Upper lobe of left lung (tissue), 6 donors: Measurements from ENCODE around the gene MTARC2. TPM values are rescaled to one million over a fixed set of nuclear protein-coding genes. Genes with fewer than 3 reads are reported as not detected.
"Not testable (repeated sequence)": the region's sequence is repeated elsewhere in the genome, so short reads cannot be mapped to it uniquely, and the experiment has no call there.

Experiments used
- ATAC-seq, 2 donors: fragments of 200-7000 bp; cut with Tn5 transposase; one replicate each; pipeline ENCODE4 v1.9.1; 2022; ENCODE audit warnings: mild to moderate bottlenecking in 2 of 2, moderate library complexity in 2 of 2; ENCODE audit not compliant: low FRiP score in 2 of 2
- DNase-seq, 2 donors: peaks; one replicate each; pipeline ENCODE4 v3.0.0-alpha.2; 2019 to 2020
- H3K27ac ChIP-seq, 4 donors: fragments of 200-600 bp; sonication (generic); one replicate each; pipeline ENCODE4 v1.5.1; 2016 to 2019
- H3K27me3 ChIP-seq, 4 donors: fragments of 200-600 bp; sonication (generic); one replicate each; pipeline ENCODE4 v1.5.1; 2017 to 2019
- H3K36me3 ChIP-seq, 4 donors: fragments of 200-600 bp; sonication (generic); one replicate each; pipeline ENCODE4 v1.5.1; 2016 to 2019
- H3K4me1 ChIP-seq, 4 donors: fragments of 200-600 bp; sonication (generic); one replicate each; pipeline ENCODE4 v1.5.1; 2018 to 2019
- H3K4me3 ChIP-seq, 4 donors: fragments of 200-600 bp; sonication (generic); one replicate each; pipeline ENCODE4 v1.5.1; 2017 to 2019; ENCODE audit warnings: mild to moderate bottlenecking in 2 of 4, moderate library complexity in 1 of 4
- H3K9me3 ChIP-seq, 4 donors: fragments of 200-600 bp; sonication (generic); one replicate each; pipeline ENCODE4 v1.5.1; 2018 to 2019
- CTCF ChIP-seq, 6 experiments: fragments of 450-650 bp in 4 of 6; fragments of 200-600 bp in 2 of 6; sonication (generic) in 2 of 6; IDR thresholded peaks; one replicate each; pipeline ENCODE4 v1.5.1; 2016 to 2019; ENCODE audit warnings: antibody characterized with exemption in 6 of 6
- EP300 ChIP-seq, 4 donors: sonication (generic); formaldehyde crosslinking; IDR thresholded peaks; one replicate each; pipeline ENCODE4 v1.5.1; 2017; ENCODE audit warnings: antibody characterized with exemption in 4 of 4, control low read depth in 2 of 4
- POLR2A ChIP-seq, 4 donors: fragments of 450-650 bp; IDR thresholded peaks; one replicate each; pipeline ENCODE4 v1.5.1; 2016 to 2017; ENCODE audit warnings: antibody characterized with exemption in 4 of 4, mild to moderate bottlenecking in 2 of 4
- POLR2AphosphoS5 ChIP-seq, 2 donors: sonication (generic); formaldehyde crosslinking; IDR thresholded peaks; one replicate each; pipeline ENCODE4 v1.5.1; 2017; ENCODE audit warnings: antibody characterized with exemption in 2 of 2
- whole genome bisulfite sequencing, 2 donors: methylation state at CpG; one replicate each; pipeline ENCODE4 v1.1.5; 2017 to 2018; 5-methylcytosine and 5-hydroxymethylcytosine counted together
- total RNA-seq, 6 donors: library from RNA; depleted of rRNA in 4 of 6; stranded (reverse); fragments of >200 nt in 4 of 6; gene quantifications; one replicate each; pipeline versions ENCODE4 v1.1.0 to v1.2.1, GENCODE V29; 2016 to 2021
- donor health status: DM: no; HTN: no; CAD: no; lungs with moderate emphysema.
- donor health status: DM: no; HTN: yes; CAD: no; lungs with severe emphysema.

MTARC2 gene
- total RNA-seq, 6 donors from 2014 or later, result 44.2 to 125 (median 62.0) TPM

- Histone ChIP-seq H3K27ac (peak overlapping the region; percentile 7 to 60 (median 44)), H3K9me3 (no peaks in the 10 kb centered on the region), H3K4me3 (no peak overlapping the region), H3K27me3 (no peaks in the 10 kb centered on the region), H3K4me1 (peaks cover 18 to 25% (median 19%) of the 10 kb centered on the region in 4 donors), H3K36me3 (no peaks in the 10 kb centered on the region)
- TF ChIP-seq CTCF (IDR thresholded peaks at IDR 0.05) (no peak), POLR2AphosphoS5 (IDR thresholded peaks at IDR 0.05) (peak in 1 of 2 donors; percentile 16), EP300 (IDR thresholded peaks at IDR 0.05) (peak in 1 of 4 donors; percentile 62)
- 65 to 71% methylated on average over 11 of the region's 11 CpGs for WGBS, 2 donors
- ATAC-seq (peak; percentile 44 to 84), DNase-seq (no peak)
These were observed 13.4 kb upstream of the MTARC2 start for GRCh38 chr1:220734571-220735326.

GRCh38 chr1:220736283-220736682 is 11.8 kb upstream of the MTARC2 start:
- not testable (repeated sequence) for H3K27ac ChIP-seq, ATAC-seq, H3K27me3 ChIP-seq, H3K36me3 ChIP-seq, H3K9me3 ChIP-seq, H3K4me3 ChIP-seq, DNase-seq
- 95 to 98% methylated on average over 7 of the region's 7 CpGs for WGBS, 2 donors
- H3K4me1 ChIP-seq, result peaks cover 18 to 25% (median 19%) of the 10 kb centered on the region in 4 donors

- ATAC-seq, result no peak
- no peaks in the 10 kb centered on the region for H3K36me3 ChIP-seq
- H3K9me3 ChIP-seq, result no peaks in the 10 kb centered on the region
- TF ChIP-seq CTCF (IDR thresholded peaks at IDR 0.05) (no peak), POLR2AphosphoS5 (IDR thresholded peaks at IDR 0.05) (no peak), POLR2A (IDR thresholded peaks at IDR 0.05) (no peak), EP300 (IDR thresholded peaks at IDR 0.05) (no peak)
- WGBS, 2 donors, result 77 to 91% methylated on average over 2 of the region's 2 CpGs
- no peak overlapping the region for H3K27ac ChIP-seq
- no peaks in the 10 kb centered on the region for H3K4me1 ChIP-seq
- DNase-seq, result no peak
- no peaks in the 10 kb centered on the region for H3K27me3 ChIP-seq
- H3K4me3 ChIP-seq, result no peak overlapping the region
These were observed 6.8 kb upstream of the MTARC2 start for GRCh38 chr1:220741349-220741748.

GRCh38 chr1:220741825-220742224 is 6.3 kb upstream of the MTARC2 start:
- Histone ChIP-seq H3K36me3 (no peaks in the 10 kb centered on the region), H3K4me3 (no peak overlapping the region), H3K4me1 (no peaks in the 10 kb centered on the region), H3K9me3 (no peaks in the 10 kb centered on the region), H3K27me3 (no peaks in the 10 kb centered on the region), H3K27ac (no peak overlapping the region)
- 82 to 100% methylated on average over 1 of the region's 1 CpG for whole genome bisulfite sequencing, 2 donors
- TF ChIP-seq EP300 (IDR thresholded peaks at IDR 0.05) (no peak), POLR2AphosphoS5 (IDR thresholded peaks at IDR 0.05) (no peak), CTCF (IDR thresholded peaks at IDR 0.05) (no peak)
- DNase-seq, result no peak
- ATAC-seq, result no peak

- 85 to 89% methylated on average over 3 of the region's 3 CpGs for WGBS, 2 donors
- Histone ChIP-seq H3K36me3 (no peaks in the 10 kb centered on the region), H3K4me3 (no peak overlapping the region), H3K27me3 (no peaks in the 10 kb centered on the region), H3K27ac (no peak overlapping the region), H3K9me3 (no peaks in the 10 kb centered on the region), H3K4me1 (peaks cover 2 to 4% (median 3%) of the 10 kb centered on the region in 4 donors)
- ATAC-seq (no peak), DNase-seq (no peak)
- no peak for TF ChIP-seq EP300 (IDR thresholded peaks at IDR 0.05)
- no peak for TF ChIP-seq POLR2A (IDR thresholded peaks at IDR 0.05)
- no peak for TF ChIP-seq CTCF (IDR thresholded peaks at IDR 0.05)
- TF ChIP-seq POLR2AphosphoS5 (IDR thresholded peaks at IDR 0.05), result no peak
These were observed 5.6 kb upstream of the MTARC2 start for GRCh38 chr1:220742520-220742919.
